SK-N-SH (cell line): ENCODE data around the gene IKZF1. TPM values are rescaled to one million over a fixed set of nuclear protein-coding genes. Genes with fewer than 3 reads are reported as not detected.

Source experiments
- CTCF ChIA-PET: fragments of 300-600, 350-600 bp; formaldehyde crosslinking; extraction: SDS; loops from one replicate; lab custom pipeline; 2021; lab: Yijun Ruan, JAX
- POLR2A ChIA-PET: fragments of 350-600 bp; sonication (Branson Sonifier 250); formaldehyde crosslinking; extraction: SDS; loops from one replicate; lab custom pipeline; 2020; ENCODE audit warnings: antibody characterized with exemption, inconsistent platforms; lab: Yijun Ruan, JAX
- DNase-seq: peaks from one replicate; pipeline ENCODE4 v3.0.0; 2012
- H2AFZ ChIP-seq: fragments of 200-600 bp; sonication (generic); 2 replicates; pipeline ENCODE4 v1.8.1; 2016; ENCODE audit warnings: antibody characterized with exemption, mild to moderate bottlenecking, low read depth
- H3F3A ChIP-seq: fragments of 200-600 bp; sonication (generic); replicated peaks from 2 replicates; pipeline ENCODE3; 2016; ENCODE audit warnings: antibody characterized with exemption, mild to moderate bottlenecking; ENCODE audit not compliant: insufficient read depth
- H3K27ac ChIP-seq, 2 experiments: fragments of 200-500 bp in 1 of 2; fragments of 200-600 bp in 1 of 2; sonication (Bioruptor generic) in 1 of 2; sonication (generic), shearing (Covaris generic) in 1 of 2; 2 replicates each; pipeline versions ENCODE4 v1.5.1 to v1.6.1; 2014 to 2016; ENCODE audit warnings: low read depth in 2 of 2, inconsistent platforms in 1 of 2, low read length in 1 of 2, mild to moderate bottlenecking in 1 of 2, mixed read lengths in 1 of 2
- H3K27me3 ChIP-seq: fragments of 200-600 bp; sonication (generic), shearing (Covaris generic); 2 replicates; pipeline ENCODE4 v1.6.1; 2016; ENCODE audit warnings: mixed run types; ENCODE audit not compliant: insufficient read depth
- H3K36me3 ChIP-seq, 2 experiments: fragments of 200-500 bp in 1 of 2; fragments of 200-600 bp in 1 of 2; sonication (Bioruptor generic) in 1 of 2; sonication (generic) in 1 of 2; replicated peaks in 1 of 2; 2 replicates each; pipeline versions ENCODE3 to v1.5.1; 2014 to 2016; ENCODE audit warnings: low read length in 1 of 2, mild to moderate bottlenecking in 1 of 2; ENCODE audit not compliant: insufficient read depth in 2 of 2, control insufficient read depth in 1 of 2
- H3K4me1 ChIP-seq, 2 experiments: fragments of 200-500 bp in 1 of 2; fragments of 200-600 bp in 1 of 2; sonication (Bioruptor generic) in 1 of 2; sonication (generic), shearing (Covaris generic) in 1 of 2; 2 replicates each; pipeline versions ENCODE4 v1.5.1 to v1.6.1; 2014 to 2016; ENCODE audit warnings: low read depth in 1 of 2, low read length in 1 of 2, mixed run types in 1 of 2; ENCODE audit not compliant: insufficient read depth in 2 of 2, control insufficient read depth in 1 of 2
- H3K4me2 ChIP-seq: fragments of 200-600 bp; sonication (generic), shearing (Covaris generic); 2 replicates; pipeline ENCODE4 v1.6.1; 2017; ENCODE audit warnings: mixed run types
- H3K4me3 ChIP-seq, 2 experiments: fragments of 200-500 bp in 1 of 2; fragments of 200-600 bp in 1 of 2; sonication (Bioruptor generic) in 1 of 2; sonication (generic), shearing (Covaris generic) in 1 of 2; 2 replicates each; pipeline versions ENCODE4 v1.5.1 to v1.8.1; 2014 to 2016; ENCODE audit warnings: low read depth in 2 of 2, inconsistent platforms in 1 of 2, low read length in 1 of 2, mild to moderate bottlenecking in 1 of 2, mixed read lengths in 1 of 2, moderate library complexity in 1 of 2
- H3K79me2 ChIP-seq: fragments of 200-600 bp; sonication (generic); 2 replicates; pipeline ENCODE4 v1.8.1; 2017; ENCODE audit warnings: mild to moderate bottlenecking; ENCODE audit not compliant: insufficient read depth
- H3K9ac ChIP-seq: fragments of 200-600 bp; sonication (generic); 2 replicates; pipeline ENCODE4 v1.6.1; 2017; ENCODE audit warnings: mixed run types
- H3K9me2 ChIP-seq: fragments of 200-600 bp; sonication (generic); 2 replicates; pipeline ENCODE4 v1.6.1; 2017; ENCODE audit warnings: mixed run types
- H3K9me3 ChIP-seq: fragments of 200-600 bp; sonication (generic); 2 replicates; pipeline ENCODE4 v1.6.1; 2017; ENCODE audit warnings: mixed run types, mild to moderate bottlenecking, moderate library complexity
- H4K20me1 ChIP-seq: fragments of 200-600 bp; sonication (generic); 2 replicates; pipeline ENCODE4 v1.6.1; 2017; ENCODE audit warnings: mild to moderate bottlenecking, mixed run types; ENCODE audit not compliant: insufficient read depth
- FOXM1 ChIP-seq: IDR thresholded peaks from 2 replicates; pipeline ENCODE4 v1.4.0; 2012; ENCODE audit warnings: low read depth, mild to moderate bottlenecking
- JUND ChIP-seq: IDR thresholded peaks from 2 replicates; pipeline ENCODE4 v1.4.0; 2012
- WGBS: methylation state at CpG from one replicate; pipeline ENCODE4 v1.1.6; 2017; ENCODE audit warnings: low lambda C conversion rate; 5-methylcytosine and 5-hydroxymethylcytosine counted together
- polyA plus RNA-seq, 3 experiments: library from polyadenylated mRNA; depleted of rRNA; stranded (reverse); fragments of >200 nt; gene quantifications; 2 replicates each; pipeline ENCODE4 v1.2.3, GENCODE V29; 2012
- TF ChIP-seq, protein P1 (sequence below): fragments of 200-600 bp; sonication (generic); IDR thresholded peaks from 2 replicates; pipeline ENCODE4 v1.6.1; 2017; ENCODE audit warnings: antibody characterized with exemption, mild to moderate bottlenecking, moderate library complexity
- TF ChIP-seq, protein P2 (sequence below): fragments of 150-350 bp; IDR thresholded peaks from 2 replicates; pipeline ENCODE4 v1.6.1; 2016; ENCODE audit warnings: mild to moderate bottlenecking, low read depth, low read length
- TF ChIP-seq, protein P3 (sequence below): IDR thresholded peaks from 2 replicates; pipeline ENCODE4; 2012

The IKZF1 gene
- polyA plus RNA-seq, 1 of the 3 experiments (the other 2 are of a cell fraction): not detected

DNA sequence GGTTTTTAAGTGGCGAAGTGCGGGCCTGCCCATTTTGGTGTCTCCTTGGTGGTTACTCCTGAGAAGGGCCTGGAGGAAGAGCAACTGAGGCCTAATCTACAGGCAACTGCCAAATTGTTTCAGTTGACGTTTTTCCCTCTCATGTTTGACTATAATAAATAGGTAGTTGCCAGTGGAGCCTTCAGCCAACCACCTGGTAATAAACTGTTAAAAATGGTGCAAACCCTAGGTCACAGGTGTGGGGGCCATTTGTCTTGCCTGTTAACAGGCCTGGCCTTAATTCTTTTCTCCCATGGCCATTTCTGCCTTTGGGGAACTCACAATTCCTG is 3.7 kb downstream of the IKZF1 start:
- peaks cover 4% of the 10 kb centered on the region; the same call in 1 of the 2 replicates for H3K9me3 ChIP-seq
- H4K20me1 ChIP-seq: no peaks in the 10 kb centered on the region
- H3K27me3 ChIP-seq: peaks cover 17% of the 10 kb centered on the region
- H3K9ac ChIP-seq: no peak overlapping the region
- ChIA-PET POLR2A (no interaction called here), CTCF (interaction anchor here (0.7 to 1.2 kb wide), 2 partner anchors 14 to 28 kb away, joined by 3 read pairs; no protein-coding TSS in a partner anchor)
- H3K36me3 ChIP-seq: no peaks in the 10 kb centered on the region
- H3K4me1 ChIP-seq: peaks cover 0 to 3% of the 10 kb centered on the region in 2 experiments; a peak in 1 of 4 replicates
- no peaks in the 10 kb centered on the region for H3K79me2 ChIP-seq
- H3K27ac ChIP-seq: no peak overlapping the region
- DNase-seq: no peak
- no peak overlapping the region for H3K4me3 ChIP-seq
- H2AFZ ChIP-seq: no peak overlapping the region
- TF ChIP-seq, protein P1, sequence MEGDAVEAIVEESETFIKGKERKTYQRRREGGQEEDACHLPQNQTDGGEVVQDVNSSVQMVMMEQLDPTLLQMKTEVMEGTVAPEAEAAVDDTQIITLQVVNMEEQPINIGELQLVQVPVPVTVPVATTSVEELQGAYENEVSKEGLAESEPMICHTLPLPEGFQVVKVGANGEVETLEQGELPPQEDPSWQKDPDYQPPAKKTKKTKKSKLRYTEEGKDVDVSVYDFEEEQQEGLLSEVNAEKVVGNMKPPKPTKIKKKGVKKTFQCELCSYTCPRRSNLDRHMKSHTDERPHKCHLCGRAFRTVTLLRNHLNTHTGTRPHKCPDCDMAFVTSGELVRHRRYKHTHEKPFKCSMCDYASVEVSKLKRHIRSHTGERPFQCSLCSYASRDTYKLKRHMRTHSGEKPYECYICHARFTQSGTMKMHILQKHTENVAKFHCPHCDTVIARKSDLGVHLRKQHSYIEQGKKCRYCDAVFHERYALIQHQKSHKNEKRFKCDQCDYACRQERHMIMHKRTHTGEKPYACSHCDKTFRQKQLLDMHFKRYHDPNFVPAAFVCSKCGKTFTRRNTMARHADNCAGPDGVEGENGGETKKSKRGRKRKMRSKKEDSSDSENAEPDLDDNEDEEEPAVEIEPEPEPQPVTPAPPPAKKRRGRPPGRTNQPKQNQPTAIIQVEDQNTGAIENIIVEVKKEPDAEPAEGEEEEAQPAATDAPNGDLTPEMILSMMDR: no peak
- TF ChIP-seq JUND: no peak
- TF ChIP-seq FOXM1: no peak
- H3K9me2 ChIP-seq: no peaks in the 10 kb centered on the region
- no peak overlapping the region for H3K4me2 ChIP-seq
- WGBS: 39% methylated on average over 3 of the region's 3 CpGs
- H3F3A ChIP-seq: no peaks in the 10 kb centered on the region

DNA sequence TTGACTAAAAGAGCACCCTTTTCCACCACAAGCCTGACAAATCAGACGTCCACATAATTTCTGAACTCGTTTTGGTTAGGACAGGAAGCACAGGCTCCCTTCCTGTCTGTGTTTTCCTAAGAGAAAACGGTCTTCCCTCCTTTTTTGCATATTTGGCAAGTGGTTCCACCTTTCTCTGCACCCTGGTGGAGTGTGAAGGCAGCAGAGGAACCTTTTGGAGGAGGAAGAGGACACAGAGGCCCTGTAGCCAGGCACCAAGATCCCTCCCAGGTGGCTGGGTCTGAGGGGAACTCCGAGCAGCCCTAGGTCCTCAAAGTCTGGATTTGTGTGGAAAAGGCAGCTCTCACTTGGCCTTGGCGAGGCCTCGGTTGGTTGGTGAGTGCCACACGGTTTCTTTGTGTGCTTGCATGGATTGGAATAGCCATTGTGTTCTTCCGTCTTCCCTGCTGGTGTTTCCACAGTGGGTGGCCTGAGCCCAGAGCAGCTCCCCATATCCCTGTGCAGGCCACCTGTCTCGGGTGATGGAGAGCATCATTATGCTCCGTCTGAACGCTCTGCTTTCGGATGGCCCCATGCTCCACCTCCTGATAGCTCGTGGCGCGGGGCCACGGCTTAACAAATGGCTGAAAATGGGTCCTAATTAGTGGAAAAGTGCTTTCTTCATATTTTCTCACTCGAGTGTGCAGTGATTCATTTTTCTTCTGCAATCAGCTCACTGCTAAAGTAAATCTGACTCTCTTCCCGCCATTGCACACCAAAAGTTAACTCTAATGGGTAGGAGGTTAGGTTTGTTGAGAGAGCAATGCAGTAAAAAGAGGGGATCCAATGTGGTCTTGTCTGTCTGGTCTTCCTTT is 4.2 kb downstream of the IKZF1 start:
- Histone ChIP-seq H2AFZ (no peak overlapping the region), H3K79me2 (no peaks in the 10 kb centered on the region), H3F3A (no peaks in the 10 kb centered on the region), H3K27ac (no peak overlapping the region), H3K4me1 (peaks cover 0 to 3% of the 10 kb centered on the region in 2 experiments; a peak in 1 of 4 replicates), H3K4me2 (no peak overlapping the region), H3K9me2 (no peaks in the 10 kb centered on the region), H3K27me3 (peaks cover 12% of the 10 kb centered on the region; the same call in 1 of the 2 replicates), H3K9ac (no peak overlapping the region), H3K9me3 (peaks cover 4% of the 10 kb centered on the region; the same call in 1 of the 2 replicates), H3K36me3 (no peaks in the 10 kb centered on the region), H3K4me3 (no peak overlapping the region), H4K20me1 (no peaks in the 10 kb centered on the region)
- ChIA-PET CTCF (no interaction called here), POLR2A (no interaction called here)
- TF ChIP-seq, protein P2, sequence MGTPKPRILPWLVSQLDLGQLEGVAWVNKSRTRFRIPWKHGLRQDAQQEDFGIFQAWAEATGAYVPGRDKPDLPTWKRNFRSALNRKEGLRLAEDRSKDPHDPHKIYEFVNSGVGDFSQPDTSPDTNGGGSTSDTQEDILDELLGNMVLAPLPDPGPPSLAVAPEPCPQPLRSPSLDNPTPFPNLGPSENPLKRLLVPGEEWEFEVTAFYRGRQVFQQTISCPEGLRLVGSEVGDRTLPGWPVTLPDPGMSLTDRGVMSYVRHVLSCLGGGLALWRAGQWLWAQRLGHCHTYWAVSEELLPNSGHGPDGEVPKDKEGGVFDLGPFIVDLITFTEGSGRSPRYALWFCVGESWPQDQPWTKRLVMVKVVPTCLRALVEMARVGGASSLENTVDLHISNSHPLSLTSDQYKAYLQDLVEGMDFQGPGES: no peak
- TF ChIP-seq, protein P3, sequence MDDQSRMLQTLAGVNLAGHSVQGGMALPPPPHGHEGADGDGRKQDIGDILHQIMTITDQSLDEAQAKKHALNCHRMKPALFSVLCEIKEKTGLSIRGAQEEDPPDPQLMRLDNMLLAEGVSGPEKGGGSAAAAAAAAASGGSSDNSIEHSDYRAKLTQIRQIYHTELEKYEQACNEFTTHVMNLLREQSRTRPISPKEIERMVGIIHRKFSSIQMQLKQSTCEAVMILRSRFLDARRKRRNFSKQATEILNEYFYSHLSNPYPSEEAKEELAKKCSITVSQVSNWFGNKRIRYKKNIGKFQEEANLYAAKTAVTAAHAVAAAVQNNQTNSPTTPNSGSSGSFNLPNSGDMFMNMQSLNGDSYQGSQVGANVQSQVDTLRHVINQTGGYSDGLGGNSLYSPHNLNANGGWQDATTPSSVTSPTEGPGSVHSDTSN: no peak
- 34% methylated on average over 18 of the region's 18 CpGs for WGBS
- DNase-seq: no peak
